WTC11 (cell line): ENCODE results near the gene S100PBP. TPM values are rescaled to one million over a fixed set of nuclear protein-coding genes. Genes with fewer than 3 reads are reported as not detected.

Experiments used
- CREB1 ChIP-seq: sonication (generic); formaldehyde crosslinking; IDR thresholded peaks from 2 replicates; pipeline ENCODE4 v1.8.0; 2023; ENCODE audit warnings: mild to moderate bottlenecking, missing genetic modification reagents
- FOXP1 ChIP-seq: sonication (generic); formaldehyde crosslinking; IDR thresholded peaks from 2 replicates; pipeline ENCODE4 v1.8.0; 2022; ENCODE audit warnings: missing genetic modification reagents, mild to moderate bottlenecking, moderate library complexity, borderline replicate concordance
- HMGA2 ChIP-seq: fragments of 250-450 bp; sonication (Bioruptor Pico); IDR thresholded peaks from 2 replicates; pipeline ENCODE4 v1.4.0; 2021; ENCODE audit warnings: mild to moderate bottlenecking, moderate library complexity
- NFATC4 ChIP-seq: fragments of 250-450 bp; sonication (Bioruptor Pico); IDR thresholded peaks from 2 replicates; pipeline ENCODE4 v1.9.0; 2021; ENCODE audit warnings: mild to moderate bottlenecking
- NR2C2 ChIP-seq: sonication (generic); formaldehyde crosslinking; IDR thresholded peaks from 2 replicates; pipeline ENCODE4 v1.8.0; 2022; ENCODE audit warnings: mild to moderate bottlenecking, missing genetic modification reagents
- NR3C1 ChIP-seq: sonication (generic); formaldehyde crosslinking; conservative IDR thresholded peaks from 2 replicates; pipeline ENCODE4 v1.8.1; 2023; ENCODE audit warnings: low read depth, mild to moderate bottlenecking, missing genetic modification reagents
- OVOL2 ChIP-seq: fragments of 250-450 bp; sonication (Bioruptor Pico); IDR thresholded peaks from 2 replicates; pipeline ENCODE4 v1.9.0; 2021; ENCODE audit warnings: mild to moderate bottlenecking, borderline replicate concordance
- SOX15 ChIP-seq: fragments of 250-450 bp; sonication (Bioruptor Pico); IDR thresholded peaks from 2 replicates; pipeline ENCODE4 v1.9.0; 2021; ENCODE audit warnings: mild to moderate bottlenecking
- ZBTB21 ChIP-seq: sonication (generic); formaldehyde crosslinking; IDR thresholded peaks from 2 replicates; pipeline ENCODE4 v1.8.1; 2023; ENCODE audit warnings: mild to moderate bottlenecking, missing genetic modification reagents, borderline replicate concordance
- ZNF232 ChIP-seq: sonication (generic); formaldehyde crosslinking; IDR thresholded peaks from 2 replicates; pipeline ENCODE4 v1.8.0; 2022; ENCODE audit warnings: mild to moderate bottlenecking, missing genetic modification reagents
- ZNF263 ChIP-seq: sonication (generic); formaldehyde crosslinking; IDR thresholded peaks from 2 replicates; pipeline ENCODE4 v1.8.1; 2022; ENCODE audit warnings: low read depth, mild to moderate bottlenecking, moderate library complexity, missing genetic modification reagents
- ZNF671 ChIP-seq: fragments of 250-450 bp; sonication (Bioruptor Pico); IDR thresholded peaks from 2 replicates; pipeline ENCODE4 v1.8.0; 2021; ENCODE audit warnings: mild to moderate bottlenecking
- total RNA-seq: library from RNA; stranded (reverse); gene quantifications from 3 replicates; pipeline ENCODE4 v1.2.3, GENCODE V29; 2021
- TF ChIP-seq, protein P1 (sequence below): sonication (generic); formaldehyde crosslinking; IDR thresholded peaks from 2 replicates; pipeline ENCODE4 v1.8.1; 2022; ENCODE audit warnings: low read depth, missing genetic modification reagents, borderline replicate concordance
- TF ChIP-seq, protein P2 (sequence below): fragments of 250-450 bp; sonication (Bioruptor Pico); IDR thresholded peaks from 2 replicates; pipeline ENCODE4 v1.8.0; 2021; ENCODE audit warnings: mild to moderate bottlenecking
- TF ChIP-seq, protein P3 (sequence below): sonication (generic); formaldehyde crosslinking; IDR thresholded peaks from 2 replicates; pipeline ENCODE4 v1.8.1; 2023; ENCODE audit warnings: mild to moderate bottlenecking, missing genetic modification reagents
- TF ChIP-seq, protein P4 (sequence below): sonication (generic); formaldehyde crosslinking; conservative IDR thresholded peaks from 2 replicates; pipeline ENCODE4 v1.8.1; 2023; ENCODE audit warnings: mild to moderate bottlenecking, low read depth, missing genetic modification reagents, moderate library complexity
- TF ChIP-seq, protein P5 (sequence below): fragments of 250-450 bp; sonication (Bioruptor Pico); IDR thresholded peaks from 2 replicates; pipeline ENCODE4 v2.1.2; 2022; ENCODE audit warnings: mild to moderate bottlenecking, moderate library complexity
- TF ChIP-seq, protein P6 (sequence below): fragments of 250-450 bp; sonication (Bioruptor Pico); conservative IDR thresholded peaks from 2 replicates; pipeline ENCODE4 v1.9.0; 2021; ENCODE audit warnings: mild to moderate bottlenecking
- TF ChIP-seq, protein P7 (sequence below): fragments of 250-450 bp; sonication (Bioruptor Pico); IDR thresholded peaks from 2 replicates; pipeline ENCODE4 v1.9.0; 2021; ENCODE audit warnings: moderate library complexity, mild to moderate bottlenecking, inconsistent platforms, borderline replicate concordance
- TF ChIP-seq, protein P8 (sequence below): sonication (generic); formaldehyde crosslinking; IDR thresholded peaks from 2 replicates; pipeline ENCODE4 v1.8.0; 2023; ENCODE audit warnings: mild to moderate bottlenecking, missing genetic modification reagents
- TF ChIP-seq, protein P9 (sequence below): fragments of 200-600 bp; IDR thresholded peaks from 2 replicates; pipeline ENCODE4 v1.8.0; 2022; ENCODE audit warnings: antibody characterized with exemption

Gene S100PBP
- total RNA-seq, 1 experiment from 2014 or later = 62.9 TPM

DNA sequence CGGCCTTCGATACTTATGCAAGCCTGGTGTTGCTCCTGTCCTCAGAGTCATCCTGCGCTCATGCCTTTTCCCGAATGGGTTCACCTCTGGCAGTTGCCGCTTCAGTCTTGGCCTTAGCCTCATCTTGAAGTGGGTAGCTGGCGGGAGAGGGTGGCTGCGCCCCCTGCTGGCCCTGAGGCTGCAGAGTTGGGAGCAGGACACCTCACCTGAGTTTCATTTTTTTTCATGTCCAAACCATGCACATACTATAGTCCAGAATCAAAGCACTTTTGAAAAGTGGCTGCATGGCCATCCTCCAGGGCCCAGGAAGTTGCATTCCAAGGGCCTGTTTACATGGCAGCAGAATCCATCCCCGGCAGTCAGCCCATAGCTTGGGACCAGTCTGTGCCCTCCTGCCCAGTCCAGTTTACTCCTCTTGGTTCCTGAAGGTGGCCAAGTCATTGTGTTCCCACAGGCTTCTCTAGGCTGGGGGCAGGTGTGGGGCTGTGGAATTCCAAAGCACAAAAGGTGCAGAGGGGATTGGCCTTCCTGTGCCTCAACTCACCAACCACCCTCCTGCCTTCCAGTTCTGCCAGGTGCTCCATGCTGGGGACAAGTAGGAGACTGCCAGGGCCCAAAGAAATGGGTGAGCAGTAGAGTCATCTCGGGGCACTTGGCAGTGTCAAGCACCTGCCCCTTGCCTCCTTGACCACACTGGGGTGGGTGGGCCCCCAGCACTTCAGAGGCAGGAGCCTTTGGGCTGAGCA is 44.3 kb upstream of the S100PBP start (continued):
- TF ChIP-seq, protein P1, sequence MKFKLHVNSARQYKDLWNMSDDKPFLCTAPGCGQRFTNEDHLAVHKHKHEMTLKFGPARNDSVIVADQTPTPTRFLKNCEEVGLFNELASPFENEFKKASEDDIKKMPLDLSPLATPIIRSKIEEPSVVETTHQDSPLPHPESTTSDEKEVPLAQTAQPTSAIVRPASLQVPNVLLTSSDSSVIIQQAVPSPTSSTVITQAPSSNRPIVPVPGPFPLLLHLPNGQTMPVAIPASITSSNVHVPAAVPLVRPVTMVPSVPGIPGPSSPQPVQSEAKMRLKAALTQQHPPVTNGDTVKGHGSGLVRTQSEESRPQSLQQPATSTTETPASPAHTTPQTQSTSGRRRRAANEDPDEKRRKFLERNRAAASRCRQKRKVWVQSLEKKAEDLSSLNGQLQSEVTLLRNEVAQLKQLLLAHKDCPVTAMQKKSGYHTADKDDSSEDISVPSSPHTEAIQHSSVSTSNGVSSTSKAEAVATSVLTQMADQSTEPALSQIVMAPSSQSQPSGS (CRISPR knock-in tag) = no peak
- TF ChIP-seq OVOL2 (no peak), CREB1 (CRISPR knock-in tag) (0 out of 2 replicates have a peak, but pooled peaks have one; percentile 31), NR3C1 (CRISPR knock-in tag) (no peak), HMGA2 (CRISPR knock-in tag) (no peak), SOX15 (CRISPR knock-in tag) (no peak), NFATC4 (no peak), FOXP1 (CRISPR knock-in tag) (no peak), NR2C2 (CRISPR knock-in tag) (no peak), ZNF671 (CRISPR knock-in tag) (0 out of 2 replicates have a peak, but pooled peaks have one; percentile 26), ZNF232 (no peak), ZNF263 (CRISPR knock-in tag) (no peak), ZBTB21 (CRISPR knock-in tag) (no peak)
- TF ChIP-seq, protein P2, sequence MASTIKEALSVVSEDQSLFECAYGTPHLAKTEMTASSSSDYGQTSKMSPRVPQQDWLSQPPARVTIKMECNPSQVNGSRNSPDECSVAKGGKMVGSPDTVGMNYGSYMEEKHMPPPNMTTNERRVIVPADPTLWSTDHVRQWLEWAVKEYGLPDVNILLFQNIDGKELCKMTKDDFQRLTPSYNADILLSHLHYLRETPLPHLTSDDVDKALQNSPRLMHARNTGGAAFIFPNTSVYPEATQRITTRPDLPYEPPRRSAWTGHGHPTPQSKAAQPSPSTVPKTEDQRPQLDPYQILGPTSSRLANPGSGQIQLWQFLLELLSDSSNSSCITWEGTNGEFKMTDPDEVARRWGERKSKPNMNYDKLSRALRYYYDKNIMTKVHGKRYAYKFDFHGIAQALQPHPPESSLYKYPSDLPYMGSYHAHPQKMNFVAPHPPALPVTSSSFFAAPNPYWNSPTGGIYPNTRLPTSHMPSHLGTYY (CRISPR knock-in tag) = no peak
- TF ChIP-seq, protein P3, sequence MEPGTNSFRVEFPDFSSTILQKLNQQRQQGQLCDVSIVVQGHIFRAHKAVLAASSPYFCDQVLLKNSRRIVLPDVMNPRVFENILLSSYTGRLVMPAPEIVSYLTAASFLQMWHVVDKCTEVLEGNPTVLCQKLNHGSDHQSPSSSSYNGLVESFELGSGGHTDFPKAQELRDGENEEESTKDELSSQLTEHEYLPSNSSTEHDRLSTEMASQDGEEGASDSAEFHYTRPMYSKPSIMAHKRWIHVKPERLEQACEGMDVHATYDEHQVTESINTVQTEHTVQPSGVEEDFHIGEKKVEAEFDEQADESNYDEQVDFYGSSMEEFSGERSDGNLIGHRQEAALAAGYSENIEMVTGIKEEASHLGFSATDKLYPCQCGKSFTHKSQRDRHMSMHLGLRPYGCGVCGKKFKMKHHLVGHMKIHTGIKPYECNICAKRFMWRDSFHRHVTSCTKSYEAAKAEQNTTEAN (CRISPR knock-in tag) = 0 out of 2 replicates have a peak, but pooled peaks have one; percentile 29
- TF ChIP-seq, protein P4, sequence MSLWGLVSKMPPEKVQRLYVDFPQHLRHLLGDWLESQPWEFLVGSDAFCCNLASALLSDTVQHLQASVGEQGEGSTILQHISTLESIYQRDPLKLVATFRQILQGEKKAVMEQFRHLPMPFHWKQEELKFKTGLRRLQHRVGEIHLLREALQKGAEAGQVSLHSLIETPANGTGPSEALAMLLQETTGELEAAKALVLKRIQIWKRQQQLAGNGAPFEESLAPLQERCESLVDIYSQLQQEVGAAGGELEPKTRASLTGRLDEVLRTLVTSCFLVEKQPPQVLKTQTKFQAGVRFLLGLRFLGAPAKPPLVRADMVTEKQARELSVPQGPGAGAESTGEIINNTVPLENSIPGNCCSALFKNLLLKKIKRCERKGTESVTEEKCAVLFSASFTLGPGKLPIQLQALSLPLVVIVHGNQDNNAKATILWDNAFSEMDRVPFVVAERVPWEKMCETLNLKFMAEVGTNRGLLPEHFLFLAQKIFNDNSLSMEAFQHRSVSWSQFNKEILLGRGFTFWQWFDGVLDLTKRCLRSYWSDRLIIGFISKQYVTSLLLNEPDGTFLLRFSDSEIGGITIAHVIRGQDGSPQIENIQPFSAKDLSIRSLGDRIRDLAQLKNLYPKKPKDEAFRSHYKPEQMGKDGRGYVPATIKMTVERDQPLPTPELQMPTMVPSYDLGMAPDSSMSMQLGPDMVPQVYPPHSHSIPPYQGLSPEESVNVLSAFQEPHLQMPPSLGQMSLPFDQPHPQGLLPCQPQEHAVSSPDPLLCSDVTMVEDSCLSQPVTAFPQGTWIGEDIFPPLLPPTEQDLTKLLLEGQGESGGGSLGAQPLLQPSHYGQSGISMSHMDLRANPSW (CRISPR knock-in tag) = no peak
- TF ChIP-seq, protein P5, sequence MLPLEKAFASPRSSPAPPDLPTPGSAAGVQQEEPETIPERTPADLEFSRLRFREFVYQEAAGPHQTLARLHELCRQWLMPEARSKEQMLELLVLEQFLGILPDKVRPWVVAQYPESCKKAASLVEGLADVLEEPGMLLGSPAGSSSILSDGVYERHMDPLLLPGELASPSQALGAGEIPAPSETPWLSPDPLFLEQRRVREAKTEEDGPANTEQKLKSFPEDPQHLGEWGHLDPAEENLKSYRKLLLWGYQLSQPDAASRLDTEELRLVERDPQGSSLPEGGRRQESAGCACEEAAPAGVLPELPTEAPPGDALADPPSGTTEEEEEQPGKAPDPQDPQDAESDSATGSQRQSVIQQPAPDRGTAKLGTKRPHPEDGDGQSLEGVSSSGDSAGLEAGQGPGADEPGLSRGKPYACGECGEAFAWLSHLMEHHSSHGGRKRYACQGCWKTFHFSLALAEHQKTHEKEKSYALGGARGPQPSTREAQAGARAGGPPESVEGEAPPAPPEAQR (CRISPR knock-in tag) = no peak
- TF ChIP-seq, protein P6, sequence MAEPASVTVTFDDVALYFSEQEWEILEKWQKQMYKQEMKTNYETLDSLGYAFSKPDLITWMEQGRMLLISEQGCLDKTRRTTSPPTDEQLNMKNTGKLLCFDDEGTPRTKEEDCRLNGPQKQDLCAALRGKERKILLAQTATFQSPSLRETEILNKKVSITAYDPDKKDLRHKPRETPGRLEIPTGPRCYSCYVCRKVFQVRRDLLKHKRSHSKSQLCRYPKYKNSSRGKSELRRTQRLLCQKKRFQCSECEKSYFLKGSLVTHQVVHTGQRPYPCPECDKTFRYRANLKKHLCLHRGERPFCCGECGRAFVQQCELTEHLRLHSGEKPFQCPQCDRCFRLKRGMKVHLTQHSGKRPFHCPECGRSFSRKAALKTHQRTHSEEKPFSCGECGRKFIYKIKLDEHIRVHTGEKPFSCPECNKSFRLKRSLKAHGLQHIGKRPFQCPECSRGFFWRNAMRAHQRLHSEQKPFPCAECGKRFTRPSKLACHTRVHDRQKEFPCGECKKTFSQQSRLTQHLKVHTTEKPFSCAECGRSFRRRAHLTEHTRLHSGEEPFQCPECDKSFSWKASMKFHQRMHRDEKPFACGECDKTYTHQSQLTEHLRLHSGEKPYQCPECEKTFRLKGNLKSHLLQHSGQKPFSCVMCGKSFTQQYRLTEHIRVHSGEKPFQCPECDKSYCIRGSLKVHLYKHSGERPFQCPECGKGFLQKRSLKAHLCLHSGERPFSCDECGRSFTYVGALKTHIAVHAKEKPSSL (CRISPR knock-in tag) = no peak
- TF ChIP-seq, protein P7, sequence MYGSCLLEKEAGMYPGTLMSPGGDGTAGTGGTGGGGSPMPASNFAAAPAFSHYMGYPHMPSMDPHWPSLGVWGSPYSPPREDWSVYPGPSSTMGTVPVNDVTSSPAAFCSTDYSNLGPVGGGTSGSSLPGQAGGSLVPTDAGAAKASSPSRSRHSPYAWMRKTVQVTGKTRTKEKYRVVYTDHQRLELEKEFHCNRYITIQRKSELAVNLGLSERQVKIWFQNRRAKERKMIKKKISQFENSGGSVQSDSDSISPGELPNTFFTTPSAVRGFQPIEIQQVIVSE = no peak
- TF ChIP-seq, protein P8, sequence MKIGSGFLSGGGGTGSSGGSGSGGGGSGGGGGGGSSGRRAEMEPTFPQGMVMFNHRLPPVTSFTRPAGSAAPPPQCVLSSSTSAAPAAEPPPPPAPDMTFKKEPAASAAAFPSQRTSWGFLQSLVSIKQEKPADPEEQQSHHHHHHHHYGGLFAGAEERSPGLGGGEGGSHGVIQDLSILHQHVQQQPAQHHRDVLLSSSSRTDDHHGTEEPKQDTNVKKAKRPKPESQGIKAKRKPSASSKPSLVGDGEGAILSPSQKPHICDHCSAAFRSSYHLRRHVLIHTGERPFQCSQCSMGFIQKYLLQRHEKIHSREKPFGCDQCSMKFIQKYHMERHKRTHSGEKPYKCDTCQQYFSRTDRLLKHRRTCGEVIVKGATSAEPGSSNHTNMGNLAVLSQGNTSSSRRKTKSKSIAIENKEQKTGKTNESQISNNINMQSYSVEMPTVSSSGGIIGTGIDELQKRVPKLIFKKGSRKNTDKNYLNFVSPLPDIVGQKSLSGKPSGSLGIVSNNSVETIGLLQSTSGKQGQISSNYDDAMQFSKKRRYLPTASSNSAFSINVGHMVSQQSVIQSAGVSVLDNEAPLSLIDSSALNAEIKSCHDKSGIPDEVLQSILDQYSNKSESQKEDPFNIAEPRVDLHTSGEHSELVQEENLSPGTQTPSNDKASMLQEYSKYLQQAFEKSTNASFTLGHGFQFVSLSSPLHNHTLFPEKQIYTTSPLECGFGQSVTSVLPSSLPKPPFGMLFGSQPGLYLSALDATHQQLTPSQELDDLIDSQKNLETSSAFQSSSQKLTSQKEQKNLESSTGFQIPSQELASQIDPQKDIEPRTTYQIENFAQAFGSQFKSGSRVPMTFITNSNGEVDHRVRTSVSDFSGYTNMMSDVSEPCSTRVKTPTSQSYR = no peak
- TF ChIP-seq, protein P9, sequence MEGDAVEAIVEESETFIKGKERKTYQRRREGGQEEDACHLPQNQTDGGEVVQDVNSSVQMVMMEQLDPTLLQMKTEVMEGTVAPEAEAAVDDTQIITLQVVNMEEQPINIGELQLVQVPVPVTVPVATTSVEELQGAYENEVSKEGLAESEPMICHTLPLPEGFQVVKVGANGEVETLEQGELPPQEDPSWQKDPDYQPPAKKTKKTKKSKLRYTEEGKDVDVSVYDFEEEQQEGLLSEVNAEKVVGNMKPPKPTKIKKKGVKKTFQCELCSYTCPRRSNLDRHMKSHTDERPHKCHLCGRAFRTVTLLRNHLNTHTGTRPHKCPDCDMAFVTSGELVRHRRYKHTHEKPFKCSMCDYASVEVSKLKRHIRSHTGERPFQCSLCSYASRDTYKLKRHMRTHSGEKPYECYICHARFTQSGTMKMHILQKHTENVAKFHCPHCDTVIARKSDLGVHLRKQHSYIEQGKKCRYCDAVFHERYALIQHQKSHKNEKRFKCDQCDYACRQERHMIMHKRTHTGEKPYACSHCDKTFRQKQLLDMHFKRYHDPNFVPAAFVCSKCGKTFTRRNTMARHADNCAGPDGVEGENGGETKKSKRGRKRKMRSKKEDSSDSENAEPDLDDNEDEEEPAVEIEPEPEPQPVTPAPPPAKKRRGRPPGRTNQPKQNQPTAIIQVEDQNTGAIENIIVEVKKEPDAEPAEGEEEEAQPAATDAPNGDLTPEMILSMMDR = peak; percentile 91
